Measurements from ENCODE around the gene LYL1. TPM values are rescaled to one million over a fixed set of nuclear protein-coding genes. Genes with fewer than 3 reads are reported as not detected.

The LYL1 gene
- total and polyA plus RNA-seq, 2 experiments from 2014 or later: 0.18 TPM; not detected in 1

GRCh38 chr19:13098277-13099072 is 4.2 kb downstream of the LYL1 start:
- Histone ChIP-seq H3K4me2 (ENCODE audit: unreplicated experiment) (no peak overlapping the region), H3K4me3 (no peak overlapping the region), H3K79me2 (ENCODE audit: insufficient read depth) (peaks cover 17% of the 10 kb centered on the region), H3K4me1 (ENCODE audit: insufficient read depth) (peaks cover 7% of the 10 kb centered on the region), H3K27ac (0 out of 2 replicates have a peak overlapping the region, but pooled peaks have one; percentile 18), H3F3A (ENCODE audit: insufficient read depth) (peaks cover 9% of the 10 kb centered on the region), H2AFZ (no peak overlapping the region), H3K9ac (peak overlapping the region; percentile 28; the same call in 1 of the 2 replicates), H3K9me2 (ENCODE audit: insufficient read depth) (no peaks in the 10 kb centered on the region), H4K20me1 (ENCODE audit: insufficient read depth) (no peaks in the 10 kb centered on the region), H3K27me3 (replicated peaks; ENCODE audit: insufficient read depth) (no peaks in the 10 kb centered on the region), H3K9me3 (ENCODE audit: low read depth) (no peaks in the 10 kb centered on the region), H3K36me3 (ENCODE audit: low read depth) (peaks cover 3% of the 10 kb centered on the region; the same call in 1 of the 2 replicates)
- TF ChIP-seq EZH2phosphoT487 (IDR thresholded peaks at IDR 0.05; ENCODE audit: insufficient read depth, low read depth) (no peak), EZH2 (IDR thresholded peaks at IDR 0.05; ENCODE audit: insufficient read depth, poor library complexity, severe bottlenecking) (no peak)
- in situ Hi-C loops (cut with MboI): loop anchor here (10.0 kb wide), 1 partner anchor 114 kb away; no protein-coding TSS in a partner anchor
- peak; percentile 77 for DNase-seq
- 28 to 35% methylated on average over 45 to 58 of the region's 58 CpGs for WGBS, 2 experiments (ENCODE audit: low coverage in 1 of 2, low lambda C conversion rate in 2 of 2, missing lambda C conversion rate in 2 of 2)

- H4K20me1 ChIP-seq (ENCODE audit: insufficient read depth): no peaks in the 10 kb centered on the region
- no peak overlapping the region for H3K4me3 ChIP-seq
- TF ChIP-seq EZH2 (IDR thresholded peaks at IDR 0.05; ENCODE audit: insufficient read depth, poor library complexity, severe bottlenecking) (no peak), EZH2phosphoT487 (IDR thresholded peaks at IDR 0.05; ENCODE audit: insufficient read depth, low read depth) (no peak)
- peaks cover 3% of the 10 kb centered on the region; the same call in 1 of the 2 replicates for H3K36me3 ChIP-seq (ENCODE audit: low read depth)
- DNase-seq: peak; percentile 73
- H3K27ac ChIP-seq: no peak overlapping the region
- peak overlapping the region; percentile 36 for H3K9ac ChIP-seq
- no peak overlapping the region for H2AFZ ChIP-seq
- WGBS, 2 experiments (ENCODE audit: low coverage in 1 of 2, low lambda C conversion rate in 2 of 2, missing lambda C conversion rate in 2 of 2): 13 to 27% methylated on average over 11 to 69 of the region's 69 CpGs
- peak overlapping the region; percentile 19 for H3K4me2 ChIP-seq (ENCODE audit: unreplicated experiment)
- in situ Hi-C loops (cut with MboI): loop anchor here (10.0 kb wide), 1 partner anchor 113 kb away; no protein-coding TSS in a partner anchor
- no peaks in the 10 kb centered on the region for H3K27me3 ChIP-seq (replicated peaks; ENCODE audit: insufficient read depth)
- peaks cover 17% of the 10 kb centered on the region for H3F3A ChIP-seq (ENCODE audit: insufficient read depth)
- peaks cover 7% of the 10 kb centered on the region for H3K4me1 ChIP-seq (ENCODE audit: insufficient read depth)
- H3K79me2 ChIP-seq (ENCODE audit: insufficient read depth): peaks cover 17% of the 10 kb centered on the region
- no peaks in the 10 kb centered on the region for H3K9me3 ChIP-seq (ENCODE audit: low read depth)
- H3K9me2 ChIP-seq (ENCODE audit: insufficient read depth): no peaks in the 10 kb centered on the region
These were observed 5.0 kb downstream of the LYL1 start for GRCh38 chr19:13097463-13098258.

GRCh38 chr19:13097033-13097462 is 5.6 kb downstream of the LYL1 start:
- in situ Hi-C loops (cut with MboI): loop anchor here (10.0 kb wide), 1 partner anchor 112 kb away; no protein-coding TSS in a partner anchor
- no peak overlapping the region for H3K4me3 ChIP-seq
- no peaks in the 10 kb centered on the region for H3K9me3 ChIP-seq (ENCODE audit: low read depth)
- H3K27ac ChIP-seq: no peak overlapping the region
- no peaks in the 10 kb centered on the region for H4K20me1 ChIP-seq (ENCODE audit: insufficient read depth)
- 28 to 37% methylated on average over 20 of the region's 20 CpGs for WGBS, 2 experiments (ENCODE audit: low coverage in 1 of 2, low lambda C conversion rate in 2 of 2, missing lambda C conversion rate in 2 of 2)
- no peaks in the 10 kb centered on the region for H3K9me2 ChIP-seq (ENCODE audit: insufficient read depth)
- peaks cover 12% of the 10 kb centered on the region for H3K4me1 ChIP-seq (ENCODE audit: insufficient read depth)
- DNase-seq: no peak
- no peak for TF ChIP-seq EZH2phosphoT487 (IDR thresholded peaks at IDR 0.05; ENCODE audit: insufficient read depth, low read depth)
- no peak for TF ChIP-seq EZH2 (IDR thresholded peaks at IDR 0.05; ENCODE audit: insufficient read depth, poor library complexity, severe bottlenecking)
- no peaks in the 10 kb centered on the region for H3K27me3 ChIP-seq (replicated peaks; ENCODE audit: insufficient read depth)
- H3K79me2 ChIP-seq (ENCODE audit: insufficient read depth): peaks cover 17% of the 10 kb centered on the region
- H3K36me3 ChIP-seq (ENCODE audit: low read depth): peaks cover 3% of the 10 kb centered on the region; the same call in 1 of the 2 replicates
- H3K4me2 ChIP-seq (ENCODE audit: unreplicated experiment): peak overlapping the region; percentile 19
- H3F3A ChIP-seq (ENCODE audit: insufficient read depth): peaks cover 21% of the 10 kb centered on the region
- H3K9ac ChIP-seq: peak overlapping the region; percentile 36
- H2AFZ ChIP-seq: no peak overlapping the region

All from GM23248 (cell line).